Spleen (tissue), 11 donors: Measurements from ENCODE around the gene TIPARP. TPM values are rescaled to one million over a fixed set of nuclear protein-coding genes. Genes with fewer than 3 reads are reported as not detected.
A peak's percentile ranks its signal among the peaks of the same experiment; 100 is the strongest.

ENCODE experiments used
- DNase-seq: peaks from one replicate; pipeline ENCODE4 v3.0.0-alpha.2; 2020
- H3K27ac ChIP-seq, 8 donors: fragments of 200-600 bp; sonication (generic) in 7 of 8; 1 replicate in 4 of 8; 2 replicates in 4 of 8; pipeline versions ENCODE4 v1.5.0 to v1.8.0; 2016 to 2021; ENCODE audit warnings: inconsistent platforms in 4 of 8, mild to moderate bottlenecking in 4 of 8, moderate library complexity in 1 of 8
- H3K27me3 ChIP-seq, 7 donors: fragments of 200-600 bp; sonication (generic) in 6 of 7; replicated peaks in 1 of 7; 1 replicate in 4 of 7; 2 replicates in 3 of 7; pipeline versions ENCODE4 v1.5.0 to v1.8.0; 2016 to 2021; ENCODE audit warnings: inconsistent platforms in 3 of 7, mild to moderate bottlenecking in 1 of 7
- H3K36me3 ChIP-seq, 6 donors: fragments of 200-600 bp; sonication (generic) in 5 of 6; 1 replicate in 4 of 6; 2 replicates in 2 of 6; pipeline versions ENCODE4 v1.5.0 to v1.8.0; 2016 to 2021; ENCODE audit warnings: inconsistent platforms in 2 of 6
- H3K4me1 ChIP-seq, 6 donors: fragments of 200-600 bp; sonication (generic) in 5 of 6; 1 replicate in 3 of 6; 2 replicates in 3 of 6; pipeline versions ENCODE4 v1.5.0 to v1.8.0; 2016 to 2021; ENCODE audit warnings: inconsistent platforms in 3 of 6
- H3K4me3 ChIP-seq, 8 donors: fragments of 200-600 bp; sonication (generic) in 7 of 8; 1 replicate in 4 of 8; 2 replicates in 4 of 8; pipeline versions ENCODE4 v1.5.0 to v1.8.0; 2016 to 2021; ENCODE audit warnings: inconsistent platforms in 4 of 8, mild to moderate bottlenecking in 4 of 8, moderate library complexity in 2 of 8
- H3K9me3 ChIP-seq, 8 donors: fragments of 200-600 bp; sonication (generic) in 7 of 8; 1 replicate in 4 of 8; 2 replicates in 4 of 8; pipeline versions ENCODE4 v1.5.0 to v1.8.0; 2016 to 2021; ENCODE audit warnings: inconsistent platforms in 4 of 8
- POLR2A ChIP-seq, 3 donors: fragments of 450-650 bp; IDR thresholded peaks; one replicate each; pipeline ENCODE4 v1.5.1; 2017; ENCODE audit warnings: antibody characterized with exemption in 3 of 3, mild to moderate bottlenecking in 1 of 3
- POLR2AphosphoS5 ChIP-seq, 3 donors: sonication (generic); formaldehyde crosslinking; IDR thresholded peaks; one replicate each; pipeline ENCODE4 v1.5.1; 2017; ENCODE audit warnings: antibody characterized with exemption in 3 of 3
- WGBS, 5 donors: extraction: QIAGEN DNeasy Blood & Tissue Kit in 3 of 5; methylation state at CpG; one replicate each; pipeline versions ENCODE4 v1.1.5 to v1.1.7; 2013 to 2018; 5-methylcytosine and 5-hydroxymethylcytosine counted together
- intact Hi-C: fragments of 100-400 bp; cut with DNase I; formaldehyde crosslinking; loops from one replicate; pipeline ENCODE4 v1.15.0; 2023; ENCODE audit warnings: low total_unique reads
- polyA plus RNA-seq, 3 donors: library from polyadenylated mRNA; stranded (reverse); fragments of 200-250 nt; gene quantifications; one replicate each; pipeline ENCODE4 v1.2.1, GENCODE V29; 2013
- total RNA-seq, 7 donors: library from RNA; depleted of rRNA in 3 of 7; stranded (reverse); fragments of >200 nt in 3 of 7; fragmentation: NEBNext Ultra II Directional in 4 of 7; extraction: Animal tissue kit (Norgen Biotek cat#: 25700) in 4 of 7; gene quantifications; one replicate each; pipeline versions ENCODE4 v1.1.0 to v1.2.1, GENCODE V29; 2016 to 2021
- TF ChIP-seq, protein P1 (sequence below), 11 experiments: fragments of 200-600 bp in 7 of 11; fragments of 450-650 bp in 4 of 11; sonication (generic) in 4 of 11; IDR thresholded peaks in 8 of 11; conservative IDR thresholded peaks in 3 of 11; 1 replicate in 7 of 11; 2 replicates in 4 of 11; pipeline versions ENCODE4 v1.4.0 to v1.8.0; 2016 to 2021; ENCODE audit warnings: antibody characterized with exemption in 11 of 11, inconsistent platforms in 4 of 11, mild to moderate bottlenecking in 1 of 11
- donor health status: healthy with polysubstance abuse.
- donor health status: DM: no; HTN: no; CAD: no; lungs with moderate emphysema.
- donor health status: DM: no; HTN: no; CAD: no.
- donor health status: Bipolar disorder and iron deficiency.
- donor health status: healthy.
- donor health status: DM: no; HTN: no; CAD: no.
- donor health status: DM: yes; HTN: yes; CAD: no.

The TIPARP gene
- total and polyA plus RNA-seq, 10 donors: 4.5 to 39.8 (median 25.1) TPM

DNA sequence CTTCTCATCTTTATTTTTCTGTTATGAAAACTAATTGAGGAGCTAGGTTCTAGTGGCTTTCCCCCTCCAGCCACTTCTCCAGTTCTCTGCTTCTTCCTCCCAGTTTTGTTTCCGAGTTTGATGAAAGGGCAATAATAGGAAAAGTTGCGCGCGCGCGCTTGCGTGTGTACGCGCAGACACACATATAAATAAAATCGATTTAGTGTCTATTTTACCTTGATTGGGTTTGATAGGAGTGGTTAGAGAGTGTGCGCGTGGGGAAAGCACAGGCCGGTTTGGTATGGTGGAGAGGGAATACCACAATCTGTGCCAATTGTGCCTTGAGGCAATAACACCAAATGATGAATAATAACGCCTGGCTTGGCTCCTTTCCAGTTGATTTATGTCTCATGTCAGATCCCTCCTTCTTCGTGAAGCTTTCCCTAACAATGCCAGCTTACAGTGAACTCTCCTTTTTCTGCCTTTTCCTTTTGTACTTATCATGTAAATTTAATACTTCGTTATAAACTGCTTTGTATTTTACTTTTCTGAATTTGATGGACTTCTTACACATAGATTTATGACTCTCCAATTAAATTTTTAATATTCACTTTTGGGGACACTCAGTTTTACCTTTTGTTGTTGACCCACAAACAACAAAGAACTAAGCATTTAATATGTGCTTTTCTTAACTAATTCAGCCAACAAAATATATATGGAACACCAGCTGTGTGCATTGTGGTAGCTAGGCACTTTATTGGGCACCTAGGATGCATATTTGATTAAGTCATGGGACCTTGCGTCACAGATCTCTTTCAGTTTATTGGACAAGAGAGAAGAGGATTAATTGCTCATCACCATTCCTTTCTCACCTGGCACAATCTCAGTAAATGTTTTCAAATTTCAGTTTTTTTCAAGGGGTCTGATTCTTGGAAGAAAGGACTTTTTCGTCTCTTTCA is 1.7 kb downstream of the TIPARP start:
- peak overlapping the region; percentile 85 to 99 (median 98) for H3K27ac ChIP-seq
- H3K9me3 ChIP-seq: no peaks in the 10 kb centered on the region
- no peak for TF ChIP-seq POLR2A (IDR thresholded peaks at IDR 0.05)
- TF ChIP-seq POLR2AphosphoS5 (IDR thresholded peaks at IDR 0.05): no peak
- TF ChIP-seq, protein P1, sequence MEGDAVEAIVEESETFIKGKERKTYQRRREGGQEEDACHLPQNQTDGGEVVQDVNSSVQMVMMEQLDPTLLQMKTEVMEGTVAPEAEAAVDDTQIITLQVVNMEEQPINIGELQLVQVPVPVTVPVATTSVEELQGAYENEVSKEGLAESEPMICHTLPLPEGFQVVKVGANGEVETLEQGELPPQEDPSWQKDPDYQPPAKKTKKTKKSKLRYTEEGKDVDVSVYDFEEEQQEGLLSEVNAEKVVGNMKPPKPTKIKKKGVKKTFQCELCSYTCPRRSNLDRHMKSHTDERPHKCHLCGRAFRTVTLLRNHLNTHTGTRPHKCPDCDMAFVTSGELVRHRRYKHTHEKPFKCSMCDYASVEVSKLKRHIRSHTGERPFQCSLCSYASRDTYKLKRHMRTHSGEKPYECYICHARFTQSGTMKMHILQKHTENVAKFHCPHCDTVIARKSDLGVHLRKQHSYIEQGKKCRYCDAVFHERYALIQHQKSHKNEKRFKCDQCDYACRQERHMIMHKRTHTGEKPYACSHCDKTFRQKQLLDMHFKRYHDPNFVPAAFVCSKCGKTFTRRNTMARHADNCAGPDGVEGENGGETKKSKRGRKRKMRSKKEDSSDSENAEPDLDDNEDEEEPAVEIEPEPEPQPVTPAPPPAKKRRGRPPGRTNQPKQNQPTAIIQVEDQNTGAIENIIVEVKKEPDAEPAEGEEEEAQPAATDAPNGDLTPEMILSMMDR (IDR thresholded peaks at IDR 0.05 in 8 of 11, conservative IDR thresholded peaks at IDR 0.05 in 3 of 11): no peak
- peaks cover 23 to 66% (median 58%) of the 10 kb centered on the region in 6 donors for H3K4me1 ChIP-seq
- no peak for DNase-seq
- intact Hi-C loops: loop anchor here (10.0 kb wide), 3 partner anchors 121 to 459 kb away; partner anchors contain the start of gene SSR3
- H3K4me3 ChIP-seq: peak overlapping the region; percentile 76 to 86 (median 82)
- peaks cover 0 to 30% (median 10%) of the 10 kb centered on the region in 6 donors for H3K36me3 ChIP-seq
- no peaks in the 10 kb centered on the region for H3K27me3 ChIP-seq
- 12 to 16% (median 14%) methylated on average over 18 of the region's 18 CpGs for WGBS, 5 donors

DNA sequence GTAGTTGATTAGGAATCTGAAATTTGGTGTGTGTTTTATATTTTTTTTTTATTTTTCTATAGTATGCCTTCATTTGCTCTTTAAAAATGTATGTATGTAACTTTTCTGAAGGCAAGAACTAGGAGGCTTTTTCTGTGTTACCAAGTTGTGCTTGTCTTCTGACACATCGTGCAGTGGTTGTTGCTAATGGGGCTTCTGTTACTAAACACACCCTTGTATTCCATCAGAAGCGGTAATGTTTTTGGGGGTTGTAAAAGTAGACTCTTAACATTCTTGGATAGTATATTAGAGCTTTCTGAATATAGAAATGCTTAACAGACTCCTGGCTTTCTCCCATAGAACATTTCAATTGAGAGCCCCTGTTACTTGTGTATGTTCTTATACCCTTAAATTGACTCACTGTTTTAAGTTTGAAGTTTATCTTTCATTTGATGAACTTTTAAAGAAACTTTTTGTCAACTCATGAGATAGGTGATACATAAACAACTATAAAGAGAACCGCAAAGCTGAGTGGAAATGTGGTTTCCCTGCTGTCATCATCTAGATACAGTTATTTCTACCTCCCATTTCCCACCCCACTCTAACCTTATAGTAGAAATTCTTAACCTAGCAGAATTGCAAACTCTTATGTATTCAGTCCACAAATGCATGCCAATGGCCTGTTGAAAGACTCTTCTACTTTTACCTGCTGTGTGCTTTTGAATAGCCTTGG is 2.5 kb downstream of the TIPARP start:
- TF ChIP-seq POLR2A (IDR thresholded peaks at IDR 0.05): no peak
- no peak for DNase-seq
- H3K27me3 ChIP-seq: no peaks in the 10 kb centered on the region
- intact Hi-C loops: loop anchor here (10.0 kb wide), 3 partner anchors 122 to 458 kb away; partner anchors contain the start of gene SSR3
- H3K36me3 ChIP-seq: peaks cover 0 to 38% (median 10%) of the 10 kb centered on the region in 6 donors
- peak overlapping the region in 4 of 8 donors; percentile 76 to 85 (median 82) for H3K4me3 ChIP-seq
- peaks cover 28 to 74% (median 67%) of the 10 kb centered on the region in 6 donors for H3K4me1 ChIP-seq
- peak overlapping the region in 3 of 8 donors; percentile 29 to 98 (median 95) for H3K27ac ChIP-seq
- no peaks in the 10 kb centered on the region for H3K9me3 ChIP-seq
- WGBS, 5 donors: 75 to 80% (median 77%) methylated on average over 3 of the region's 3 CpGs

DNA sequence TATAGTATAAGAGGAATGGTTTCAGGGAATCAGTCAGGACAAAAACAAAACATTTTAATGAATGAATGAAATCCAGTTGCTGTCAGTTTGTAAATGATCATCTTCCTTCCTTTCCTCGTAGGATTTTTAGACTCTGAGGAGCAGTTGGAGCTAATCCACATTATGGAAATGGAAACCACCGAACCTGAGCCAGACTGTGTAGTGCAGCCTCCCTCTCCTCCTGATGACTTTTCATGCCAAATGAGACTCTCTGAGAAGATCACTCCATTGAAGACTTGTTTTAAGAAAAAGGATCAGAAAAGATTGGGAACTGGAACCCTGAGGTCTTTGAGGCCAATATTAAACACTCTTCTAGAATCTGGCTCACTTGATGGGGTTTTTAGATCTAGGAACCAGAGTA is 3.1 kb downstream of the TIPARP start:
- DNase-seq: no peak
- TF ChIP-seq POLR2A (IDR thresholded peaks at IDR 0.05) (no peak), POLR2AphosphoS5 (IDR thresholded peaks at IDR 0.05) (no peak)
- TF ChIP-seq, protein P1 (IDR thresholded peaks at IDR 0.05 in 8 of 11, conservative IDR thresholded peaks at IDR 0.05 in 3 of 11): no peak
- Histone ChIP-seq H3K4me3 (peak overlapping the region in 1 of 8 donors; percentile 85), H3K36me3 (peaks cover 0 to 42% (median 10%) of the 10 kb centered on the region in 6 donors), H3K9me3 (no peaks in the 10 kb centered on the region), H3K27me3 (no peaks in the 10 kb centered on the region), H3K4me1 (peaks cover 30 to 80% (median 73%) of the 10 kb centered on the region in 6 donors), H3K27ac (peak overlapping the region in 1 of 8 donors; percentile 17)
- intact Hi-C loops: loop anchor here (10.0 kb wide), 3 partner anchors 123 to 457 kb away; partner anchors contain the start of gene SSR3
- WGBS, 5 donors: 58 to 78% (median 61%) methylated on average over 2 of the region's 2 CpGs

DNA sequence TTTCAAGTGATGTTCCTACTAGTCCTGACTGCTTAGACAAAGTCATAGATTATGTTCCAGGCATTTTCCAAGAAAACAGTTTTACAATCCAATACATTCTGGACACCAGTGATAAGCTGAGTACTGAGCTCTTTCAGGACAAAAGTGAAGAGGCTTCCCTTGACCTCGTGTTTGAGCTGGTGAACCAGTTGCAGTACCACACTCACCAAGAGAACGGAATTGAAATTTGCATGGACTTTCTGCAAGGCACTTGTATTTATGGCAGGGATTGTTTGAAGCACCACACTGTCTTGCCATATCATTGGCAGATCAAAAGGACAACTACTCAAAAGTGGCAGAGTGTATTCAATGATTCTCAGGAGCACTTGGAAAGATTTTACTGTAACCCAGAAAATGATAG is 3.8 kb downstream of the TIPARP start:
- Histone ChIP-seq H3K36me3 (peaks cover 0 to 42% (median 10%) of the 10 kb centered on the region in 6 donors), H3K4me3 (no peak overlapping the region), H3K4me1 (peaks cover 30 to 83% (median 77%) of the 10 kb centered on the region in 6 donors), H3K27me3 (no peaks in the 10 kb centered on the region), H3K27ac (no peak overlapping the region), H3K9me3 (no peaks in the 10 kb centered on the region)
- DNase-seq: no peak
- TF ChIP-seq, protein P1 (IDR thresholded peaks at IDR 0.05 in 8 of 11, conservative IDR thresholded peaks at IDR 0.05 in 3 of 11): no peak
- TF ChIP-seq POLR2A (IDR thresholded peaks at IDR 0.05) (no peak), POLR2AphosphoS5 (IDR thresholded peaks at IDR 0.05) (no peak)
- whole genome bisulfite sequencing, 5 donors: 79 to 92% (median 85%) methylated on average over 2 of the region's 2 CpGs
- intact Hi-C loops: loop anchor here (10.0 kb wide), 3 partner anchors 123 to 457 kb away; partner anchors contain the start of gene SSR3
